A549 (cell line): Measurements from ENCODE around the gene ADAMTS15.

Source experiments
- CHD4 ChIP-seq: fragments of 200-600 bp; sonication (generic); IDR thresholded peaks from 2 replicates; pipeline ENCODE4 v1.6.1; 2016; ENCODE audit warnings: antibody characterized with exemption, mild to moderate bottlenecking, borderline replicate concordance
- CTCF ChIP-seq: fragments of >200 bp; sonication (Bioruptor Twin); formaldehyde crosslinking; IDR thresholded peaks from 3 replicates; pipeline ENCODE4 v1.5.1; 2016
- ESRRA ChIP-seq: fragments of 150-350 bp; IDR thresholded peaks from 2 replicates; pipeline ENCODE4 v1.6.1; 2014; ENCODE audit warnings: mild to moderate bottlenecking, low read length, borderline replicate concordance
- POLR2A ChIP-seq: IDR thresholded peaks from 2 replicates; pipeline ENCODE4 v1.6.1; 2012; ENCODE audit warnings: mild to moderate bottlenecking, low read length

GRCh38 chr11:130459521-130459920 is 11.1 kb downstream of the ADAMTS15 start:
- TF ChIP-seq CTCF = no peak
- no peak for TF ChIP-seq CHD4
- TF ChIP-seq ESRRA = no peak
- TF ChIP-seq POLR2A = no peak
